ENCODE results near the gene SLC47A2.
"Not testable (repeated sequence)": the region's sequence is repeated elsewhere in the genome, so short reads cannot be mapped to it uniquely, and the experiment has no call there.

Gene SLC47A2

GRCh38 chr17:19706791-19707727, 9.3 kb downstream of the SLC47A2 start:
- no peak for DNase-seq

DNA sequence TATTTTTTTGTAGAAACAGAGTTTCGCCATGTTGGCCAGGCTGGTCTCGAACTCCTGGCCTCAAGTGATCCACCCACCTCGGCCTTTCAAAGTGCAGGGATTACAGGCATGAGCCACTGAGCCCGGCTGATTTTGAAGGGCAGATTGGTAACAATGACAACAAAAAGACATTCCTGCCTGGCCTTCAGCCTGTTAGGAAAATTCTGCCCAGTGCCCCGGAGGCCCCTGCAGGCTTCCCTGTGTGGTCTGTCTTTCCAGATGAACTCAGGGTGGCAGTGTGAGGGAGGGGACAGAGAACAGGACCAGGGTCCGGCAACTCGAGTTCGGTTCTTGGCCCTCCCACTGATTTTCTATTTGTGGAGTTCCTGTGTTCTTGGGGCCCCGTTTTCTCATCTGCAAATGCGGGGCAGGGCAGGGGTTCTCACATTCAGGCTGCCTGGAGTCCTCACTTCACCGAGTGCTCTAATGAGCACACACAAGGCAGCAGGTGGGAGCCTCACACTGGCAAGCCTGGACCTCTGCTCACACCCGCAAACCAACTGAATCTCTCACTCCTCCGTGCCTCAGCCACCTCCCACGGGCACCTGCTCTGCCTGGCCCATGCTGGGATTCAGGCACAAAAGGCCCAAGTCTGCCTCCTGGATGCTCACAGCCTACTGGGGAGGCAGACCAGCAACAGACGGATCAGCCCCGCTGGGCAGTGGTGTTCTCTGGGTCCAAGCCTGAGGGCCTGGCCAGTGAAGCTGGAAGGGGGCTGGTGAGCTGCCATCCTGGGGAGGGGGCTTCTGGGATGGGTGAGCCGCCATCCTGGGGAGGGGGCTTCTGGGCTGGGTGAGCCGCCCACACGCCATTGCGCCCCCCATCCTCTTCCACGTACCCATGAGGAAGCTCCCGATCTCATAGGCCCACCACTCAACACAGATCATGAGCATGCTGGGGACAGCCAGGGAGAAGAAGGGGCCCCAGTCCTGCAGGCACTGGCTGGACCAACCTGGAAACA, 10.3 kb downstream of the SLC47A2 start:
- no peak for DNase-seq

- DNase-seq = no peak
These were observed 11.2 kb downstream of the SLC47A2 start for GRCh38 chr17:19705201-19705600.

- no peak for DNase-seq
These were observed 12.4 kb downstream of the SLC47A2 start for GRCh38 chr17:19703828-19704613.

- DNase-seq = no peak
These were observed 13.1 kb downstream of the SLC47A2 start for GRCh38 chr17:19703106-19703827.

- no peak for DNase-seq
These were observed 14.2 kb downstream of the SLC47A2 start for GRCh38 chr17:19702217-19702641.

GRCh38 chr17:19686400-19687090, 29.8 kb downstream of the SLC47A2 start:
- no peak for DNase-seq

DNA sequence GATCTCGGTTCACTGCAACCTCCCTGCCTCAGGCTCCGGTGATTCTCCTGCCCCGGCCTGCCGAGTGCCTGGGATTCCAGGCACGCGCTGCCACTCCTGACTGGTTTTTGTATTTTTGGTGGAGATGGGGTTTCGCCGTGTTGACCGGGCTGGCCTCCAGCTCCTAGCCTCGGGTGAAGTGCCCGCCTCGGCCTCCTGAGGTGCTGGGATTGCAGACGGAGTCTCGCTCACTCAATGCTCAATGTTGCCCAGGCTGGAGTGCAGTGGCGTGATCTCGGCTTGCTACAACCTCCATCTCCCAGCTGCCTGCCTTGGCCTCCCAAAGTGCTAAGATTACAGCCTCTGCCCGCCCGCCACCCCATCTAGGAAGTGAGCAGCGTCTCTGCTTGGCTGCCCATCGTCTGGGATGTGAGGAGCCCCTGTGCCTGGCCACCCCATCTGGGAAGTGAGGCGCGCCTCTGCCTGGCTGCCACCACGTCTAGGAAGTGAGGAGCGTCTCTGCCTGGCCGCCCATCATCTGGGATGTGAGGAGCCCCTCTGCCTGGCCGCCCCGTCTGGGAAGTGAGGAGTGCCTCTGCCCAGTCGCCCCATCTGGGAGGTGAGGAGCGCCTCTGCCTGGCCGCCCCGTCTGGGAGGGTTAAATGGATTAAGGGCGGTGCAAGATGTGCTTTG, 31.3 kb downstream of the SLC47A2 start:
- DNase-seq = not testable (repeated sequence)

DNA sequence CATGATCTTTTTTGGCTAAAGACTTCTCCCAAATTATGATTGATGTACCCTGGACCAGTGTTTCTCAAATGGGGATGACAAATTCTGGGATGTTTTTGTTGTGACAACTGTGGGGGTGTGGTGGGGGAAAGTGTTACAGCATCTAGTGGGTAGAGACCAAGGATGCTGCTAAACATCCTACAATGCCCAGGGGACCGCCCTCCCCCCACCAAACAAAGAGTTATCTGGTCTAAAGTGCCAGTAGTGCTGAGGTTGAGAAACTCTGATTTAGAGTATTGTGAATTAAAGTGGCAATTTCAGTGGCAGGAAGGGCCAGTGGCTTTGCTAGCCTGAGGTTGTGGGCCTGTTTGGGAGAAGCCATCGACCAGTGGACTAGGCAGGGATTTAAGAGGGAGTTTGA, 33.3 kb downstream of the SLC47A2 start:
- no peak for DNase-seq

- DNase-seq = no peak
These were observed 37.6 kb downstream of the SLC47A2 start for GRCh38 chr17:19678581-19679453.

DNA sequence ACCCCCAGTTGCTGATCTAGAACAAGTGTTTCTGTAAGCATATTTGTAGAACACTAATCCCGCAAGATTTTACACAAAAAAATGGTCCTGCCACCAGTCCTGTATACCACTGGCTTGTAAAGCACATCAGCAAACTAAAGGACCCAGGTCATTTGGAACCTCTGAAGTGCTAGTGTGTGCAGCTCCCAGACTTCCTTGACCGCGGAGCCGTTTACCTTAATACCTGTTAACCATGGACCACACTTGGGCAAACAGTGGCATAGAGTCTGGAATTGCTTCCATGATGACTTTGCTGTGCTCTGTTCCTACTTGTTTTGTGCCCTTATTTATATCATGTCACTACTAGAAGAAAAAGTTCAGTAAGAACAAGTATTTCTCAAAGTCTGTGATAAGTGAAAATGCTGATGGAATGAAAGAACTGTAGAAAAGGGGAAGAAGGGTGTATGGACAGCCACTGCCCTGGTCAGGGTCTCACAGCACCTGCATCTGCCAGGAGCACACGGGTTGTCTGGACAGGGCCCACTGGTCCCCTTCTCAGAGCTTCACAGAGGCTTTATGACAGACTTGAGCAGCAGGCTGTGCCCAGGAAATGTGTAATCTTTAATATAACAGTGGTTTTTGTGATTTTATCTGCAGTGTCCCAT, 38.5 kb downstream of the SLC47A2 start:
- no peak for DNase-seq

DNA sequence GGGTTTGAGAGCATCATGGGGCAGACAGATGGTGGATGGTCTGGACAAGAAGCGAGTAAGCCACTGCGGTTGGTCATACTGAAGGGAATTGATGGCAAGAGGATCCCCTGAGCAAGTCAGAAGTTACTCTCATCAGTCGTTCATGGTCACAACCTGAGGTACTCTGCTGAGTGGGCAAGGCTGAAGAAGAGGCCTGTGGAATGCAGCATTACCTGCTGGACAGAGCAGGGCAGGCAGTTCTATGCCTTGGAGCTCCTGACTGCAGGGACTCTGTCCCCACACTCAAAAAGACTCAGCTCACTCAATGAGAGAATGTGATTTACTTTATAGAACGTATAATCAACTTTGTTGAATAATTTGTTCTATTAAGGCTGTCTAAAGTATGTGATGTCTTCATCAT, 39.5 kb downstream of the SLC47A2 start:
- no peak for DNase-seq

DNA sequence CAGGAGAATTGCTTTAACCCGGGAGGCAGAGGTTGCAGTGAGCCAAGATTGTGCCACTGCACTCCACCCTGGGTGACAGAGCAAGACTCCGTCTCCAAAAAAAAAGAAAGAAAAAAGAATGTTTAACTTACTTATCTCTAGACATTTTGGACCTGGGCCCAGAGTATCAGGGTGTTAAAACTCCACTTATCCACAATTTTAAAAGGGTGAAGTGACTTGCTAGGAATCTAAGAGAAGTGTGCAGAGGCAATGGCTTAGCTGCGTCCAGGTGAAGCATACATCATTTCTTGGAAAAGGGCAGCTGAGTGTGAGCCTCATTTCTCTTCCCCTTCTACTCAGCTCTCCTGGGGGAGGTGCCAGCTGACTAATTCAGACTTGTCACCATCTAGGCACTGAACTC, 42.8 kb downstream of the SLC47A2 start:
- no peak for DNase-seq

GRCh38 chr17:19672009-19672750, 44.2 kb downstream of the SLC47A2 start:
- DNase-seq = no peak

DNA sequence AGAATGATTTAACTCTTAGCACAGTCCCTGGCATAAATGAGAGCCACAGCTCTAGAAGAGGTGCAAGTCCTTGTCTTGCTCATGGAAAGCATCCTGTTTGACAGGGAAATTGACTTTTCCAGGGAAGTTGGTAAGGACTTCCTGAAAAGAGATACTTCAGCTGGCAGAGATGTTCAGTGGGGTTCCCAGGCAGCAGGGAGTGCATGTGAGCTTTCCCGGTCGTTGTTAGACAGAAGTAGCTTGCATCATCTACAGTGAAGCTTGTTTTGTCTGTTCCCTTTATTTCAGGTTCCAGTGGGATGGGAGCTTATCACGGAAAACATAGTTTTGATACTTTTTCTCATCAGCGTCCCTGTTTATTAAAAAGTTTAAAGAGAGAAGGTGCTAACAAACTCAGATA, 45.0 kb downstream of the SLC47A2 start:
- no peak for DNase-seq

DNA sequence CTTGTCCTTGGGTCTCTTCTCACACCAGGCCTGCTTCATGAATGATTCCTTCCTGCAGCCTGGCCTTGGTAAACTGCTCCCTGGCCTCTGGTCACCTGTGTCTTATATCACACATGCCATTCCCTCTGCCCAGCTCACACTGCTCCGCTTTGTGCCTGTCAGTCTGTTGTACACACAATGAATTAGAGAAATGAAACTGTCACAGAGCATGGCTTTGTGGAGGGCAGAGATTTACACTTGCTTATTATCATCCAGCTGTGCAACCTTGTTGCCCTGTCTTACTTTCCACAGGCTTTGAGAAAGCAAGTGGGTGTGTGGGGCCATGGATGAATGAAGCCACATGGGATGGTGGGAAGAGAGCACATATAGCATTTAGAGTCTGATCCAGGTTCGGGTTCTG, 45.5 kb downstream of the SLC47A2 start:
- DNase-seq = no peak

GRCh38 chr17:19669680-19670079, 46.7 kb downstream of the SLC47A2 start:
- DNase-seq = not testable (repeated sequence)

GRCh38 chr17:19664821-19665181, 51.6 kb downstream of the SLC47A2 start:
- no peak for DNase-seq
